Esophagus squamous epithelium (tissue), 4 donors: ENCODE results near the gene KCNMA1.

Source experiments
- CTCF ChIP-seq, 6 experiments: fragments of 450-650 bp in 4 of 6; fragments of 200-600 bp in 2 of 6; sonication (generic) in 2 of 6; IDR thresholded peaks; one replicate each; pipeline ENCODE4 v1.5.1; 2016 to 2019; ENCODE audit warnings: antibody characterized with exemption in 6 of 6, mild to moderate bottlenecking in 4 of 6, moderate library complexity in 4 of 6
- POLR2A ChIP-seq, 4 donors: fragments of 450-650 bp; IDR thresholded peaks; one replicate each; pipeline ENCODE4 v1.6.1; 2017; ENCODE audit warnings: antibody characterized with exemption in 4 of 4, mild to moderate bottlenecking in 4 of 4, moderate library complexity in 3 of 4

GRCh38 chr10:77639756-77640155 lies 2.1 kb upstream of the KCNMA1 start:
- no peak for TF ChIP-seq CTCF (IDR thresholded peaks at IDR 0.05)
- TF ChIP-seq POLR2A (IDR thresholded peaks at IDR 0.05) = no peak
